BE2C (cell line): Measurements from ENCODE around the gene TECPR1. TPM values are rescaled to one million over a fixed set of nuclear protein-coding genes. Genes with fewer than 3 reads are reported as not detected.
A peak's percentile ranks its signal among the peaks of the same experiment; 100 is the strongest.

Experiments used
- DNase-seq: peaks from one replicate; pipeline ENCODE4 v3.0.0-alpha.2; 2020
- H3K27me3 ChIP-seq: fragments of 250-450 bp; sonication (Bioruptor Pico); 2 replicates; pipeline ENCODE4 v1.5.1; 2020; ENCODE audit warnings: mild to moderate bottlenecking
- H3K36me3 ChIP-seq: fragments of 250-450 bp; sonication (Bioruptor Pico); 2 replicates; pipeline ENCODE4 v1.5.1; 2020; ENCODE audit warnings: mild to moderate bottlenecking
- H3K4me1 ChIP-seq: fragments of 250-450 bp; sonication (Bioruptor Pico); 2 replicates; pipeline ENCODE4 v1.5.1; 2020
- H3K4me3 ChIP-seq: 2 replicates; pipeline ENCODE4 v1.5.1; 2011; ENCODE audit warnings: low read depth, low read length
- H3K9me3 ChIP-seq: fragments of 250-450 bp; sonication (Bioruptor Pico); 2 replicates; pipeline ENCODE4 v1.5.1; 2020
- CTCF ChIP-seq: IDR thresholded peaks from 2 replicates; pipeline ENCODE4 v1.5.1; 2012; ENCODE audit warnings: mild to moderate bottlenecking, low read depth, low read length
- polyA plus RNA-seq: library from polyadenylated mRNA; unstranded; fragments of >200 nt; gene quantifications from one replicate; pipeline ENCODE4 v1.2.1, GENCODE V29; 2012; ENCODE audit warnings: low read depth, missing spikeins; ENCODE audit not compliant: insufficient read length, insufficient read depth

TECPR1 gene
- polyA plus RNA-seq = 32.9 TPM

GRCh38 chr7:98251601-98252424 is at the start of gene TECPR1:
Gene TECPR1 (minus strand): TSS chr7:98252232. CDS start chr7:98246146, 6,086 bp downstream.
- Histone ChIP-seq H3K36me3 (no peaks in the 10 kb centered on the region), H3K4me3 (peak within 1 kb of the TSS; percentile 92), H3K27me3 (no peaks in the 10 kb centered on the region), H3K9me3 (no peaks in the 10 kb centered on the region), H3K4me1 (peaks cover 2% of the 10 kb centered on the region; the same call in 1 of the 2 replicates)
- DNase-seq = peak; percentile 93
- no peak for TF ChIP-seq CTCF

DNA sequence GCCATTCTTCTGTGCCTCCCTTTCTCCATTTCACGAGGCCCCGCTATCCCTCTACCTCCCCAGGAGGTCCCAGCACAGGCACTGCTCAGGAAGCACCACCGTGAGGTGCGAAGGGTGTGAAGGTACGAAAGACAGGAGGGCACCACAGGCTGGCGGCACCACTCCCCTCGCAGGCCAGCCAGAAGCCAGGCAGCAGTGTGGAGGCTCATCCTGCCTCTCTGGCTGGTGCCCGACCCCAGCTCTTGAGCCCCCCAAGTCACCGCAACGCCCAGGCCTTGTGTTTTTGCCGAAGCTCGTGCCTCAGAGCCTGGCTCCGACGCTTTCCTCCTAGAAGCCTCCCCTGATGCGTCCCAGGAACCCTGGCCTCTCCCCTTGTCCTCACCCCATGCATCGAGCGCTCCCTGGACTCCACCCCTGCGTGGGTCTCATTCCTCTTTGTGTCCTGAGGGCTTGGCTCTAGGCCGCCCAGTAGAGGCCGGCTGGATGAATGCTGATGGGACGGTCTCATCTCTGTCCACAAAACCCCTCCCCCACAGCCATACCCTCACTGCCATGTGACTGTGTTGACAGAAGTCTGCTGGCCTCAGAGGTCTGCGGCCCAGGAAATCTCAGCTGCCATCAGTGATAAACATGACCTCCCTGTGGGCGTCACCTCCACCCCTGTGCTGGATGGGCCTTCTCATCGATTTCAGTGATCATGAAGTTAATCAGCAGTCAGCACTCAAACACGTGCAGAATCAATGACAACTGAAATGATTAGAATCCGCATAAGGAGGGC is 48.8 kb upstream of the TECPR1 start:
- Histone ChIP-seq H3K4me3 (no peak overlapping the region), H3K36me3 (no peaks in the 10 kb centered on the region), H3K27me3 (no peaks in the 10 kb centered on the region), H3K9me3 (no peaks in the 10 kb centered on the region), H3K4me1 (no peaks in the 10 kb centered on the region)
- DNase-seq = no peak
- TF ChIP-seq CTCF = no peak

GRCh38 chr7:98297626-98298286 is 45.7 kb upstream of the TECPR1 start:
- no peak overlapping the region for H3K4me3 ChIP-seq
- H3K4me1 ChIP-seq = no peaks in the 10 kb centered on the region
- H3K9me3 ChIP-seq = no peaks in the 10 kb centered on the region
- no peaks in the 10 kb centered on the region for H3K27me3 ChIP-seq
- H3K36me3 ChIP-seq = no peaks in the 10 kb centered on the region
- no peak for TF ChIP-seq CTCF
- no peak for DNase-seq

DNA sequence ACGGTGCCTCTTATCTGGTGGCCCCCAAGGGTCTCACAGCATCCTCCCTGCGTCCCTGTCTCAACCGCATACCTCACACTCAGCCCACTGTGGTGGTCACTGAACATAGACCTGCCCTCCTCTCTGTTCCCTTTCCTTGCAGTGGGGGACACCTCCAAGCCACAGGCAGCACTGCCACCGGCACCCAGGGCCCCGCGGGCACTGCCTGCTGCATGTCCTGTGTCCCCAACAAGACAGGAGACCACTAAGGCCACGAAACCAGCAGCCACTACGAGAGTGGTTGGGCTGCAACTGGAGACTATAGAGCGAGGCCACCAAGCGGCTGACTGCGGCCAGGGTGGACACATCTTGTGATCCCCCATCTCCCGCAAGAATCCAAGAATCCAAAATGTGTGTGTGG is 44.8 kb upstream of the TECPR1 start:
- Histone ChIP-seq H3K4me1 (no peaks in the 10 kb centered on the region), H3K9me3 (no peaks in the 10 kb centered on the region), H3K27me3 (no peaks in the 10 kb centered on the region), H3K36me3 (no peaks in the 10 kb centered on the region), H3K4me3 (no peak overlapping the region)
- TF ChIP-seq CTCF = no peak
- no peak for DNase-seq

DNA sequence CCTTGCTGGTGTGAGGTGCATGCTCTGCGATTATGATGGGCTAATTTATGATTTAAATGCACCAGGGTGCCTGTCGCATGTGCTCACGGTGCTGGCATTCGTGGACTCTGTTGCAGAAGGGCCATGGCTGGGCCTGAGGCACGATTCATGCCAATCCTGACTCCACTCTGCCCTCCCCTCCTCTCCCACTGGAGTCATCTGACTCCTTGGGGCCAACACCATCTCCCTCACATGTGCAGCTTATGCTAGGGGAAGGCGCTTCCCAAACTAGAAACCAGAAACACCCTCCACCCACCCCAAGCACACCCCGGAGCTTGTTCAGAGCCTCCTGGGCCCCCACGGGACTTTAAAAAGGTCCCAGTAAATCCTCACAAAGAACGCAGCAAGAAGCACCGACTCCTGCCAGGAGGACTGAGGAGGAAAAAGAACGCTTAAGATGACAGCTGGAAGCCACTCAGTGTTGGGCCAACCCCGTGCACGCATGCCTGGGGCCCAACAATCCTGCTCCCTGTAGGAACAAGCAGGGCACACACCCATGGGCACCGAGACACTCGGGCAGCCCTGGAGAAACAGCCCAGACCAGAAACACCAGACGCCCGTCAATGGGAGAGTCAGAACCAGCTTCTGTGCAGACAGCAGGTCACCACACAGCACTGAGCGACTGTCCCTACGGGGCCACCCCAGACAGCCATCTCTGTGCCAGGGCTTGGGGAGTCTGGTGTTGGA is 43.6 kb upstream of the TECPR1 start:
- H3K4me1 ChIP-seq = no peaks in the 10 kb centered on the region
- no peak for TF ChIP-seq CTCF
- H3K4me3 ChIP-seq = no peak overlapping the region
- no peaks in the 10 kb centered on the region for H3K27me3 ChIP-seq
- H3K9me3 ChIP-seq = no peaks in the 10 kb centered on the region
- DNase-seq = no peak
- no peaks in the 10 kb centered on the region for H3K36me3 ChIP-seq
